H9 (cell line): ENCODE data around the gene PGS1. TPM values are rescaled to one million over a fixed set of nuclear protein-coding genes. Genes with fewer than 3 reads are reported as not detected.

ENCODE experiments used
- DNase-seq: peaks from one replicate; pipeline ENCODE4 v3.0.0-alpha.2; 2017
- H2AFZ ChIP-seq: one replicate; pipeline ENCODE4 v1.6.1; 2013; ENCODE audit warnings: mild to moderate bottlenecking, low read length, control low read depth, moderate library complexity
- H2AK5ac ChIP-seq: 2 replicates; pipeline ENCODE4 v1.6.1; 2013; ENCODE audit warnings: low read length, control low read depth, mixed read lengths; ENCODE audit not compliant: insufficient read length
- H2BK120ac ChIP-seq: one replicate; pipeline ENCODE4 v1.6.1; 2013; ENCODE audit warnings: low read depth, mild to moderate bottlenecking, low read length, control low read depth, inconsistent platforms; ENCODE audit not compliant: poor library complexity, severe bottlenecking
- H2BK12ac ChIP-seq: 2 replicates; pipeline ENCODE4 v1.6.1; 2013; ENCODE audit warnings: low read length, control low read depth, mixed read lengths, low read depth; ENCODE audit not compliant: insufficient read length
- H2BK15ac ChIP-seq: 2 replicates; pipeline ENCODE4 v1.6.1; 2013; ENCODE audit warnings: low read depth, low read length, control low read depth
- H2BK20ac ChIP-seq: one replicate; pipeline ENCODE4 v1.6.1; 2013; ENCODE audit warnings: low read depth, mild to moderate bottlenecking, low read length, control low read depth, inconsistent platforms; ENCODE audit not compliant: poor library complexity, severe bottlenecking
- H2BK5ac ChIP-seq: 2 replicates; pipeline ENCODE4 v1.6.1; 2013; ENCODE audit warnings: low read length, control low read depth, mixed read lengths; ENCODE audit not compliant: insufficient read length
- H3K14ac ChIP-seq: 2 replicates; pipeline ENCODE4 v1.6.1; 2013; ENCODE audit warnings: low read length, control low read depth; ENCODE audit not compliant: insufficient read depth
- H3K18ac ChIP-seq: 2 replicates; pipeline ENCODE4 v1.6.1; 2013; ENCODE audit warnings: low read depth, mild to moderate bottlenecking, mixed read lengths, low read length, control low read depth; ENCODE audit not compliant: insufficient read length
- H3K23ac ChIP-seq: 2 replicates; pipeline ENCODE4 v1.6.1; 2013; ENCODE audit warnings: low read length, control low read depth, mixed read lengths, low read depth; ENCODE audit not compliant: insufficient read length
- H3K23me2 ChIP-seq: 2 replicates; pipeline ENCODE4 v1.6.1; 2013; ENCODE audit warnings: low read depth, mild to moderate bottlenecking, mixed read lengths, low read length, control low read depth; ENCODE audit not compliant: insufficient read length, poor library complexity, severe bottlenecking
- H3K27ac ChIP-seq: 2 replicates; pipeline ENCODE4 v1.5.1; 2013; ENCODE audit warnings: low read length, control low read depth, mixed read lengths, low read depth; ENCODE audit not compliant: insufficient read length
- H3K27me3 ChIP-seq: 2 replicates; pipeline ENCODE4 v1.6.1; 2013; ENCODE audit warnings: low read length, control low read depth, inconsistent platforms; ENCODE audit not compliant: insufficient read depth
- H3K4ac ChIP-seq: 2 replicates; pipeline ENCODE4 v1.6.1; 2013; ENCODE audit warnings: low read depth, mild to moderate bottlenecking, control low read depth, inconsistent platforms, low read length, moderate library complexity
- H3K4me1 ChIP-seq: 2 replicates; pipeline ENCODE4 v1.6.1; 2013; ENCODE audit warnings: low read length, control low read depth, inconsistent platforms; ENCODE audit not compliant: insufficient read depth
- H3K4me2 ChIP-seq: 2 replicates; pipeline ENCODE4 v1.6.1; 2013; ENCODE audit warnings: low read length, control low read depth, mixed read lengths; ENCODE audit not compliant: insufficient read length, insufficient read depth
- H3K56ac ChIP-seq: 2 replicates; pipeline ENCODE4 v1.6.1; 2013; ENCODE audit warnings: low read depth, mild to moderate bottlenecking, mixed read lengths, low read length, control low read depth; ENCODE audit not compliant: insufficient read length
- H3K79me1 ChIP-seq: 2 replicates; pipeline ENCODE4 v1.6.1; 2013; ENCODE audit warnings: low read depth, mild to moderate bottlenecking, moderate library complexity, low read length, control low read depth, inconsistent platforms; ENCODE audit not compliant: insufficient read depth, poor library complexity, severe bottlenecking
- H3K79me2 ChIP-seq: 2 replicates; pipeline ENCODE4 v1.6.1; 2013; ENCODE audit warnings: low read length, control low read depth, inconsistent platforms; ENCODE audit not compliant: insufficient read depth
- H3K9ac ChIP-seq: 2 replicates; pipeline ENCODE4 v1.6.1; 2013; ENCODE audit warnings: low read length, control low read depth, mixed read lengths; ENCODE audit not compliant: insufficient read length; ENCODE audit errors: extremely low read depth
- H3K9me3 ChIP-seq: one replicate; pipeline ENCODE4 v1.6.1; 2013; ENCODE audit warnings: low read depth, low read length, inconsistent platforms; ENCODE audit not compliant: control insufficient read depth
- H3T11ph ChIP-seq: one replicate; pipeline ENCODE4 v1.6.1; 2013; ENCODE audit warnings: mild to moderate bottlenecking, low read length, control low read depth, inconsistent platforms
- H4K20me1 ChIP-seq: one replicate; pipeline ENCODE4 v1.6.1; 2013; ENCODE audit not compliant: control insufficient read depth, insufficient read length, insufficient read depth
- H4K5ac ChIP-seq: 2 replicates; pipeline ENCODE4 v1.6.1; 2013; ENCODE audit warnings: low read depth, mild to moderate bottlenecking, mixed read lengths, low read length, control low read depth; ENCODE audit not compliant: insufficient read length
- H4K8ac ChIP-seq: replicated peaks from 2 replicates; pipeline ENCODE4 v1.6.1; 2013; ENCODE audit warnings: low read length, control low read depth, mixed read lengths, low read depth; ENCODE audit not compliant: insufficient read length
- H4K91ac ChIP-seq: 2 replicates; pipeline ENCODE4 v1.6.1; 2013; ENCODE audit warnings: low read depth, mild to moderate bottlenecking, moderate library complexity, mixed read lengths, low read length, control low read depth; ENCODE audit not compliant: insufficient read length
- H3K27ac Mint-ChIP-seq, 3 experiments: 2 replicates in 2 of 3; 3 replicates in 1 of 3; pipeline ENCODE4 v1.8.0; 2020 to 2021; ENCODE audit warnings: mixed read lengths in 3 of 3, mild to moderate bottlenecking in 1 of 3, moderate library complexity in 1 of 3
- H3K27me3 Mint-ChIP-seq: 2 replicates; pipeline ENCODE4 v1.8.0; 2021; ENCODE audit warnings: low read depth, mild to moderate bottlenecking, moderate library complexity, mixed read lengths
- H3K36me3 Mint-ChIP-seq, 3 experiments: 2 replicates in 2 of 3; 3 replicates in 1 of 3; pipeline ENCODE4 v1.8.0; 2020 to 2021; ENCODE audit warnings: low read depth in 3 of 3, mixed read lengths in 3 of 3; ENCODE audit not compliant: insufficient read depth in 1 of 3
- H3K4me1 Mint-ChIP-seq, 2 experiments: 2 replicates each; pipeline ENCODE4 v1.8.0; 2020; ENCODE audit warnings: mixed read lengths in 2 of 2
- H3K4me3 Mint-ChIP-seq, 2 experiments: 2 replicates in 1 of 2; 3 replicates in 1 of 2; pipeline ENCODE4 v1.8.0; 2020 to 2021; ENCODE audit warnings: mild to moderate bottlenecking in 2 of 2, mixed read lengths in 2 of 2, moderate library complexity in 1 of 2
- H3K9me3 Mint-ChIP-seq, 2 experiments: 2 replicates in 1 of 2; 3 replicates in 1 of 2; pipeline ENCODE4 v1.8.0; 2020; ENCODE audit warnings: mild to moderate bottlenecking in 2 of 2, mixed read lengths in 2 of 2, moderate library complexity in 1 of 2
- WGBS: extraction: QIAGEN DNeasy Blood & Tissue Kit; methylation state at CpG from one replicate; pipeline ENCODE4 v1.1.7; 2013; ENCODE audit warnings: missing lambda C conversion rate, low lambda C conversion rate, mixed read lengths; ENCODE audit not compliant: insufficient read length; ENCODE audit errors: extremely low coverage; 5-methylcytosine and 5-hydroxymethylcytosine counted together
- total RNA-seq: library from RNA; stranded (reverse); gene quantifications from 2 replicates; pipeline ENCODE4 v1.2.1, GENCODE V29; 2021
- TF ChIP-seq, protein P1 (sequence below): fragments of 200-600 bp; sonication (generic); conservative IDR thresholded peaks from 3 replicates; pipeline ENCODE4 v1.8.0; 2021; ENCODE audit warnings: antibody characterized with exemption, mild to moderate bottlenecking

The PGS1 gene
- total RNA-seq, 1 experiment from 2014 or later, result 45.7 TPM

DNA sequence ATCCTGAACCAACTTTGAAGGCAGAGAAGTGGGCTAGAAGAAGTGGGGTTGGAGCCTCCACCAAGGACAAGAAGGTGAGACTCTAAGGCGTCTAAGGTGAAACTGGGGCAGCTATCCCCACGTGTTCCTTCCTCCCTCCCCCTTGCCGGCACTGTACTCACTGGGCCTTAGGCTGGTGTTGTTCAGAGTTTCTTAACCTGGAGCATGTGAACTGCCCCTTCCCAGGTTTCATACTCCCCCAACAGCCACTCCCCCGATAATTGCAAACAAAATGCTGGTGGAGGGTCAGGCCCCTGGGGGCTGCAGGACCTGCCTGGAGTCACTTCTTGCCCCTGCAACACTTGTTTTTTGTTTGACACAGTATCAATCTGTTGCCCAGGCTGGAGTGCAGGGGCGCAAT, 11.3 kb upstream of the PGS1 start:
- Histone ChIP-seq H2AK5ac (no peak overlapping the region), H3K9ac (no peak overlapping the region), H4K91ac (no peak overlapping the region), H2BK5ac (no peak overlapping the region), H3K23ac (no peak overlapping the region), H3K4me2 (no peak overlapping the region), H2BK120ac (no peak overlapping the region), H3K27me3 (no peaks in the 10 kb centered on the region; the same call in 1 of the 2 replicates), H3K18ac (peak overlapping the region; percentile 45), H2BK12ac (peak overlapping the region; percentile 87), H3K27ac (no peak overlapping the region), H3T11ph (no peak overlapping the region), H2BK15ac (no peak overlapping the region), H3K56ac (no peak overlapping the region), H3K79me1 (no peaks in the 10 kb centered on the region), H4K8ac (no peak overlapping the region), H2AFZ (no peak overlapping the region), H4K5ac (no peak overlapping the region), H3K79me2 (no peaks in the 10 kb centered on the region), H2BK20ac (no peak overlapping the region), H3K4me1 (peaks cover 16% of the 10 kb centered on the region; the same call in 1 of the 2 replicates), H3K4ac (no peak overlapping the region), H4K20me1 (no peaks in the 10 kb centered on the region), H3K9me3 (no peaks in the 10 kb centered on the region), H3K14ac (0 out of 2 replicates have a peak overlapping the region, but pooled peaks have one; percentile 56), H3K23me2 (no peaks in the 10 kb centered on the region)
- peaks cover 73% of the 10 kb centered on the region in 2 experiments for H3K4me1 Mint-ChIP-seq
- peaks cover 8% of the 10 kb centered on the region for H3K27me3 Mint-ChIP-seq
- WGBS, result no CpG with 5 or more reads among the region's 5 CpGs
- H3K4me3 Mint-ChIP-seq, result no peak overlapping the region
- TF ChIP-seq, protein P1, sequence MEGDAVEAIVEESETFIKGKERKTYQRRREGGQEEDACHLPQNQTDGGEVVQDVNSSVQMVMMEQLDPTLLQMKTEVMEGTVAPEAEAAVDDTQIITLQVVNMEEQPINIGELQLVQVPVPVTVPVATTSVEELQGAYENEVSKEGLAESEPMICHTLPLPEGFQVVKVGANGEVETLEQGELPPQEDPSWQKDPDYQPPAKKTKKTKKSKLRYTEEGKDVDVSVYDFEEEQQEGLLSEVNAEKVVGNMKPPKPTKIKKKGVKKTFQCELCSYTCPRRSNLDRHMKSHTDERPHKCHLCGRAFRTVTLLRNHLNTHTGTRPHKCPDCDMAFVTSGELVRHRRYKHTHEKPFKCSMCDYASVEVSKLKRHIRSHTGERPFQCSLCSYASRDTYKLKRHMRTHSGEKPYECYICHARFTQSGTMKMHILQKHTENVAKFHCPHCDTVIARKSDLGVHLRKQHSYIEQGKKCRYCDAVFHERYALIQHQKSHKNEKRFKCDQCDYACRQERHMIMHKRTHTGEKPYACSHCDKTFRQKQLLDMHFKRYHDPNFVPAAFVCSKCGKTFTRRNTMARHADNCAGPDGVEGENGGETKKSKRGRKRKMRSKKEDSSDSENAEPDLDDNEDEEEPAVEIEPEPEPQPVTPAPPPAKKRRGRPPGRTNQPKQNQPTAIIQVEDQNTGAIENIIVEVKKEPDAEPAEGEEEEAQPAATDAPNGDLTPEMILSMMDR, result no peak
- no peaks in the 10 kb centered on the region for H3K36me3 Mint-ChIP-seq
- H3K9me3 Mint-ChIP-seq, result no peaks in the 10 kb centered on the region; a peak in 2 of 5 replicates
- DNase-seq, result no peak
- H3K27ac Mint-ChIP-seq, result peak overlapping the region in 2 of 3 experiments; percentile 10 to 65; a peak in 2 of 7 replicates
